Measurements from ENCODE around the gene XYLT1. TPM values are rescaled to one million over a fixed set of nuclear protein-coding genes. Genes with fewer than 3 reads are reported as not detected.

The XYLT1 gene
- total RNA-seq, 2 donors from 2014 or later, result 15.0 to 18.3 TPM

- no peaks in the 10 kb centered on the region for H3K36me3 ChIP-seq
- no peak for DNase-seq
- peak overlapping the region; percentile 55 for H3K27ac ChIP-seq
- H3K27me3 ChIP-seq, result no peaks in the 10 kb centered on the region
- H3K4me3 ChIP-seq, result no peak overlapping the region
- H3K9ac ChIP-seq (ENCODE audit: low read depth in 2 of 2, low read length in 2 of 2), result no peak overlapping the region
- peaks cover 8% of the 10 kb centered on the region for H3K4me1 ChIP-seq
- H3K9me3 ChIP-seq, result no peaks in the 10 kb centered on the region
- intact Hi-C loops (cut with DNase I), result no loop called here
- TF ChIP-seq CTCF (IDR thresholded peaks at IDR 0.05), result no peak
These were observed 99.5 kb downstream of the XYLT1 start for GRCh38 chr16:17371299-17371698.

- intact Hi-C loops (cut with DNase I), result no loop called here
- Histone ChIP-seq H3K4me3 (no peak overlapping the region), H3K27me3 (no peaks in the 10 kb centered on the region), H3K9me3 (no peaks in the 10 kb centered on the region), H3K27ac (peak overlapping the region; percentile 55), H3K4me1 (peaks cover 8% of the 10 kb centered on the region), H3K9ac (ENCODE audit: low read depth in 2 of 2, low read length in 2 of 2) (peak overlapping the region in 1 of 2 donors; percentile 62), H3K36me3 (no peaks in the 10 kb centered on the region)
- no peak for DNase-seq
- no peak for TF ChIP-seq CTCF (IDR thresholded peaks at IDR 0.05)
These were observed 100.0 kb downstream of the XYLT1 start for GRCh38 chr16:17370731-17371285.

- Histone ChIP-seq H3K9ac (ENCODE audit: low read depth in 2 of 2, low read length in 2 of 2) (peak overlapping the region in 1 of 2 donors; percentile 62), H3K4me3 (no peak overlapping the region), H3K27ac (peak overlapping the region; percentile 55), H3K4me1 (peaks cover 8% of the 10 kb centered on the region), H3K36me3 (no peaks in the 10 kb centered on the region), H3K27me3 (no peaks in the 10 kb centered on the region), H3K9me3 (no peaks in the 10 kb centered on the region)
- TF ChIP-seq CTCF (IDR thresholded peaks at IDR 0.05), result no peak
- DNase-seq, result no peak
- intact Hi-C loops (cut with DNase I), result no loop called here
These were observed 100.5 kb downstream of the XYLT1 start for GRCh38 chr16:17370223-17370707.

- H3K9me3 ChIP-seq, result no peaks in the 10 kb centered on the region
- peaks cover 8% of the 10 kb centered on the region for H3K4me1 ChIP-seq
- no peak overlapping the region for H3K4me3 ChIP-seq
- H3K9ac ChIP-seq (ENCODE audit: low read depth in 2 of 2, low read length in 2 of 2), result peak overlapping the region in 1 of 2 donors; percentile 56
- intact Hi-C loops (cut with DNase I), result no loop called here
- TF ChIP-seq CTCF (IDR thresholded peaks at IDR 0.05), result no peak
- no peaks in the 10 kb centered on the region for H3K36me3 ChIP-seq
- H3K27me3 ChIP-seq, result no peaks in the 10 kb centered on the region
- DNase-seq, result peak; percentile 64
- peak overlapping the region; percentile 55 for H3K27ac ChIP-seq
These were observed 101.1 kb downstream of the XYLT1 start for GRCh38 chr16:17369421-17370222.

- no peak for DNase-seq
- intact Hi-C loops (cut with DNase I), result no loop called here
- no peaks in the 10 kb centered on the region for H3K27me3 ChIP-seq
- H3K4me1 ChIP-seq, result peaks cover 11% of the 10 kb centered on the region
- H3K36me3 ChIP-seq, result no peaks in the 10 kb centered on the region
- peak overlapping the region; percentile 55 for H3K27ac ChIP-seq
- H3K9me3 ChIP-seq, result no peaks in the 10 kb centered on the region
- H3K4me3 ChIP-seq, result no peak overlapping the region
- H3K9ac ChIP-seq (ENCODE audit: low read depth in 2 of 2, low read length in 2 of 2), result no peak overlapping the region
- no peak for TF ChIP-seq CTCF (IDR thresholded peaks at IDR 0.05)
These were observed 101.8 kb downstream of the XYLT1 start for GRCh38 chr16:17368951-17369350.
